Measurements from ENCODE around the gene ZNF526.

- no peak for TF ChIP-seq POLR2AphosphoS5 (IDR thresholded peaks at IDR 0.05)
- no peak for TF ChIP-seq POLR2A (IDR thresholded peaks at IDR 0.05)
- TF ChIP-seq, protein P1, sequence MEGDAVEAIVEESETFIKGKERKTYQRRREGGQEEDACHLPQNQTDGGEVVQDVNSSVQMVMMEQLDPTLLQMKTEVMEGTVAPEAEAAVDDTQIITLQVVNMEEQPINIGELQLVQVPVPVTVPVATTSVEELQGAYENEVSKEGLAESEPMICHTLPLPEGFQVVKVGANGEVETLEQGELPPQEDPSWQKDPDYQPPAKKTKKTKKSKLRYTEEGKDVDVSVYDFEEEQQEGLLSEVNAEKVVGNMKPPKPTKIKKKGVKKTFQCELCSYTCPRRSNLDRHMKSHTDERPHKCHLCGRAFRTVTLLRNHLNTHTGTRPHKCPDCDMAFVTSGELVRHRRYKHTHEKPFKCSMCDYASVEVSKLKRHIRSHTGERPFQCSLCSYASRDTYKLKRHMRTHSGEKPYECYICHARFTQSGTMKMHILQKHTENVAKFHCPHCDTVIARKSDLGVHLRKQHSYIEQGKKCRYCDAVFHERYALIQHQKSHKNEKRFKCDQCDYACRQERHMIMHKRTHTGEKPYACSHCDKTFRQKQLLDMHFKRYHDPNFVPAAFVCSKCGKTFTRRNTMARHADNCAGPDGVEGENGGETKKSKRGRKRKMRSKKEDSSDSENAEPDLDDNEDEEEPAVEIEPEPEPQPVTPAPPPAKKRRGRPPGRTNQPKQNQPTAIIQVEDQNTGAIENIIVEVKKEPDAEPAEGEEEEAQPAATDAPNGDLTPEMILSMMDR (IDR thresholded peaks at IDR 0.05 in 8 of 11, conservative IDR thresholded peaks at IDR 0.05 in 3 of 11): no peak
Measured at GRCh38 chr19:42207767-42208271, 12.3 kb upstream of the ZNF526 start.
